Measurements from ENCODE around the gene CASP8AP2.
A peak's percentile ranks its signal among the peaks of the same experiment; 100 is the strongest.

CASP8AP2 gene

GRCh38 chr6:89789980-89790379 lies 39.7 kb upstream of the CASP8AP2 start:
- no peak for DNase-seq (ENCODE audit: low read depth)
- no peak overlapping the region for H3K4me3 ChIP-seq (ENCODE audit: low read depth, low read length)
- no peak for TF ChIP-seq CTCF (IDR thresholded peaks at IDR 0.05; ENCODE audit: insufficient read depth, low read depth, low read length, missing control alignments)

- no peak overlapping the region for H3K4me3 ChIP-seq (ENCODE audit: low read depth, low read length)
- DNase-seq (ENCODE audit: low read depth) = no peak
- TF ChIP-seq CTCF (IDR thresholded peaks at IDR 0.05; ENCODE audit: insufficient read depth, low read depth, low read length, missing control alignments) = no peak
Observed at GRCh38 chr6:89790403-89790802, 39.3 kb upstream of the CASP8AP2 start.

- peak; percentile 60 for DNase-seq (ENCODE audit: low read depth)
- TF ChIP-seq CTCF (IDR thresholded peaks at IDR 0.05; ENCODE audit: insufficient read depth, low read depth, low read length, missing control alignments) = peak; percentile 50
- H3K4me3 ChIP-seq (ENCODE audit: low read depth, low read length) = no peak overlapping the region
Observed at GRCh38 chr6:89792881-89793280, 36.8 kb upstream of the CASP8AP2 start.

- TF ChIP-seq CTCF (IDR thresholded peaks at IDR 0.05; ENCODE audit: insufficient read depth, low read depth, low read length, missing control alignments) = no peak
- no peak for DNase-seq (ENCODE audit: low read depth)
- no peak overlapping the region for H3K4me3 ChIP-seq (ENCODE audit: low read depth, low read length)
Observed at GRCh38 chr6:89793586-89793985, 36.1 kb upstream of the CASP8AP2 start.

- no peak for TF ChIP-seq CTCF (IDR thresholded peaks at IDR 0.05; ENCODE audit: insufficient read depth, low read depth, low read length, missing control alignments)
- DNase-seq (ENCODE audit: low read depth) = peak; percentile 9
- no peak overlapping the region for H3K4me3 ChIP-seq (ENCODE audit: low read depth, low read length)
Observed at GRCh38 chr6:89794324-89794723, 35.4 kb upstream of the CASP8AP2 start.

- TF ChIP-seq CTCF (IDR thresholded peaks at IDR 0.05; ENCODE audit: insufficient read depth, low read depth, low read length, missing control alignments) = no peak
- DNase-seq (ENCODE audit: low read depth) = no peak
- no peak overlapping the region for H3K4me3 ChIP-seq (ENCODE audit: low read depth, low read length)
Observed at GRCh38 chr6:89797317-89797716, 32.4 kb upstream of the CASP8AP2 start.

GRCh38 chr6:89799096-89799495 lies 30.6 kb upstream of the CASP8AP2 start:
- no peak for TF ChIP-seq CTCF (IDR thresholded peaks at IDR 0.05; ENCODE audit: insufficient read depth, low read depth, low read length, missing control alignments)
- no peak for DNase-seq (ENCODE audit: low read depth)
- H3K4me3 ChIP-seq (ENCODE audit: low read depth, low read length) = no peak overlapping the region

Measured in GM12865 (cell line).